ENCODE results near the gene OR5A1. TPM values are rescaled to one million over a fixed set of nuclear protein-coding genes. Genes with fewer than 3 reads are reported as not detected.

OR5A1 gene
- total RNA-seq: not detected
- not detected for polyA plus RNA-seq
- total RNA-seq: not detected

DNA sequence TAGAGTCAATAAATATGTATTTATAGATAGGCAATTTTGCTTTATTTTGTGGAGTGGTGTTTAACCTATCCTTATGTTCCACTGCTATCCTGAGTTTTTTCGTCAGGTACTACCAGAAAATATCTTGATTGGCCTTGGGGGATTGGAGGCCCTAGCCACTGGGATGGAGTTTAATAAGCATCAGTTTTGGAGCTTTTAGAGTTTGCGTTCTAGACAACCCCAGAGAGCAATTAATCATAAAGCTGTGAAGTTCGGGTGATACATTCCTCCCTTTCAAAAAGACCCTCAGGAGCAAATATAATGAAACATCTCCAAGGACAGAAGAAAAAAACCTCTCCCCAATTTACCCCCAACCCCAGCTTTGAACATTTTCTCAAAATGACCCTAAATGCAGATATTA lies at the start of gene OR5A1:
OR5A1 (plus strand) TSS at position 301 of the 400 bp plus-strand sequence. CDS start 6,700 bp downstream, outside the sequence.
- H3K27me3 ChIP-seq (ENCODE audit: control insufficient read depth in 2 of 2, insufficient read depth in 2 of 2, low read length in 2 of 2): peaks cover 0 to 3% of the 10 kb centered on the region in 2 donors
- peaks cover 0 to 16% (median 9%) of the 10 kb centered on the region in 5 donors for H3K27me3 Mint-ChIP-seq
- intact Hi-C loops (cut with micrococcal nuclease): no loop called here
- H3K27ac Mint-ChIP-seq: no peak within 1 kb of the TSS
- no peak within 1 kb of the TSS for H3K27ac ChIP-seq (ENCODE audit: low read depth, low read length)
- H3K36me3 Mint-ChIP-seq: no peaks in the 10 kb centered on the region
- ChIA-PET CTCF (no interaction called here), POLR2A (no interaction called here)
- no peak within 1 kb of the TSS for H3K4me3 Mint-ChIP-seq
- no peaks in the 10 kb centered on the region for H3K4me1 ChIP-seq (ENCODE audit: control insufficient read depth in 2 of 2, insufficient read depth in 2 of 2, low read length in 2 of 2)
- H3K36me3 ChIP-seq (ENCODE audit: control insufficient read depth in 2 of 3, insufficient read depth in 3 of 3, low read length in 3 of 3): no peaks in the 10 kb centered on the region
- ATAC-seq (no peak), DNase-seq (no peak)
- H3K4me3 ChIP-seq (ENCODE audit: low read length): no peak within 1 kb of the TSS
- H3K4me1 Mint-ChIP-seq: peaks cover 0 to 2% (median 0%) of the 10 kb centered on the region in 7 donors
- H3K9me3 Mint-ChIP-seq: no peaks in the 10 kb centered on the region
- no peaks in the 10 kb centered on the region for H3K9me3 ChIP-seq (ENCODE audit: control insufficient read depth in 2 of 3, low read length in 3 of 3)

DNA sequence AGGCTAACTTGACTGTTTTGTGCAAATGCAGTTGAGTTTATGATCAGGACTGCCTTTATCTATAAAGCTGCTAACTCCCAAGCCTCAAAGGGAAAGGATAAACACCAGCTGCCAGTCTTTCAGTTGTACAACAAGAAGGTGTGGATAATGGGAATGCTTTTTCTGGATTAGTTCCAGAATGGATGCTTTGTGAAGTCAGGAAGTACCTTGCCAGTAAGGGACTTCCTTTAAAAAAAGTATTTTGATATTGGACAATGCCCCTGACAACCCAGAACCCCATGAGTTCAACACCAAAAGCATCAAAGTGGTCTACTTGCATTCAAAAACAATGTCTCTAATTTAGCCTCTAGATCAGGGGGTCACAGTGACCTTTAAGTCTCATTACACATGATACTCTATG lies 42.1 kb upstream of the OR5A1 start:
- Mint-ChIP-seq H3K4me1 (no peaks in the 10 kb centered on the region), H3K27me3 (peaks cover 0 to 28% (median 10%) of the 10 kb centered on the region in 5 donors), H3K4me3 (no peak overlapping the region), H3K9me3 (peaks cover 0 to 5% (median 0%) of the 10 kb centered on the region in 11 donors), H3K36me3 (no peaks in the 10 kb centered on the region), H3K27ac (no peak overlapping the region)
- ATAC-seq (no peak), DNase-seq (no peak)
- H3K27me3 ChIP-seq (ENCODE audit: control insufficient read depth in 2 of 2, insufficient read depth in 2 of 2, low read length in 2 of 2): no peaks in the 10 kb centered on the region
- no peaks in the 10 kb centered on the region for H3K9me3 ChIP-seq (ENCODE audit: control insufficient read depth in 2 of 3, low read length in 3 of 3)
- no peaks in the 10 kb centered on the region for H3K36me3 ChIP-seq (ENCODE audit: control insufficient read depth in 2 of 3, insufficient read depth in 3 of 3, low read length in 3 of 3)
- intact Hi-C loops (cut with micrococcal nuclease): no loop called here
- ChIA-PET CTCF (no interaction called here), POLR2A (no interaction called here)
- H3K4me3 ChIP-seq (ENCODE audit: low read length): no peak overlapping the region
- no peak overlapping the region for H3K27ac ChIP-seq (ENCODE audit: low read depth, low read length)
- no peaks in the 10 kb centered on the region for H3K4me1 ChIP-seq (ENCODE audit: control insufficient read depth in 2 of 2, insufficient read depth in 2 of 2, low read length in 2 of 2)

- H3K9me3 Mint-ChIP-seq: peaks cover 0 to 23% (median 8%) of the 10 kb centered on the region in 11 donors
- intact Hi-C loops (cut with micrococcal nuclease): no loop called here
- DNase-seq: no peak
- Histone ChIP-seq H3K27ac (ENCODE audit: low read depth, low read length) (no peak overlapping the region), H3K4me3 (ENCODE audit: low read length) (no peak overlapping the region), H3K4me1 (ENCODE audit: control insufficient read depth in 2 of 2, insufficient read depth in 2 of 2, low read length in 2 of 2) (no peaks in the 10 kb centered on the region), H3K36me3 (ENCODE audit: control insufficient read depth in 2 of 3, insufficient read depth in 3 of 3, low read length in 3 of 3) (no peaks in the 10 kb centered on the region), H3K27me3 (ENCODE audit: control insufficient read depth in 2 of 2, insufficient read depth in 2 of 2, low read length in 2 of 2) (no peaks in the 10 kb centered on the region), H3K9me3 (ENCODE audit: control insufficient read depth in 2 of 3, low read length in 3 of 3) (peaks cover 0 to 4% (median 0%) of the 10 kb centered on the region in 3 experiments)
- H3K36me3 Mint-ChIP-seq: peaks cover 0 to 5% (median 0%) of the 10 kb centered on the region in 5 donors
- POLR2A ChIA-PET: no interaction called here
- no peaks in the 10 kb centered on the region for H3K4me1 Mint-ChIP-seq
- ATAC-seq: no peak
- CTCF ChIA-PET: no interaction called here
- peaks cover 0 to 13% (median 9%) of the 10 kb centered on the region in 5 donors for H3K27me3 Mint-ChIP-seq
- no peak overlapping the region for H3K27ac Mint-ChIP-seq
- H3K4me3 Mint-ChIP-seq: no peak overlapping the region
Measured at GRCh38 chr11:59400461-59401261, 35.6 kb upstream of the OR5A1 start.

DNA sequence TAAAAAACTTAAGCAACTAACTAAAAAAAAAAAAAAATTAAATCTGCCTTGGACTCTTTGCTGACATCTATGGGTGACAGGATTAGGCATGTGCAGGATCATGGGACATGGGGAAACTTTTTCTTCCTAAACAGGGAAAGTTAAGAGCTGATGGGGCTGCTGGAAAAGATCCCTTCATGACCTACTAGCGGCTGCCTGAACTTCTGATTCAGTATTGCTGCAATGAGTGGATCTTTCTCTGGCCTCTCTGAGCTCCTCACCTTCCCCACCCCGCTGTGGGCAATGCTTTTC lies 35.1 kb upstream of the OR5A1 start:
- POLR2A ChIA-PET: no interaction called here
- no peak for ATAC-seq
- no peak overlapping the region for H3K27ac Mint-ChIP-seq
- no peak overlapping the region for H3K4me3 Mint-ChIP-seq
- no peaks in the 10 kb centered on the region for H3K4me1 Mint-ChIP-seq
- peaks cover 0 to 5% (median 0%) of the 10 kb centered on the region in 5 donors for H3K36me3 Mint-ChIP-seq
- no peaks in the 10 kb centered on the region for H3K36me3 ChIP-seq (ENCODE audit: control insufficient read depth in 2 of 3, insufficient read depth in 3 of 3, low read length in 3 of 3)
- H3K4me3 ChIP-seq (ENCODE audit: low read length): no peak overlapping the region
- peaks cover 0 to 28% (median 9%) of the 10 kb centered on the region in 11 donors for H3K9me3 Mint-ChIP-seq
- H3K27me3 ChIP-seq (ENCODE audit: control insufficient read depth in 2 of 2, insufficient read depth in 2 of 2, low read length in 2 of 2): no peaks in the 10 kb centered on the region
- CTCF ChIA-PET: no interaction called here
- peaks cover 0 to 17% (median 13%) of the 10 kb centered on the region in 5 donors for H3K27me3 Mint-ChIP-seq
- no peaks in the 10 kb centered on the region for H3K4me1 ChIP-seq (ENCODE audit: control insufficient read depth in 2 of 2, insufficient read depth in 2 of 2, low read length in 2 of 2)
- intact Hi-C loops (cut with micrococcal nuclease): no loop called here
- peaks cover 0 to 4% (median 0%) of the 10 kb centered on the region in 3 experiments for H3K9me3 ChIP-seq (ENCODE audit: control insufficient read depth in 2 of 3, low read length in 3 of 3)
- no peak overlapping the region for H3K27ac ChIP-seq (ENCODE audit: low read depth, low read length)
- no peak for DNase-seq

GRCh38 chr11:59403546-59403945 lies 32.7 kb upstream of the OR5A1 start:
- Mint-ChIP-seq H3K4me3 (no peak overlapping the region), H3K27ac (no peak overlapping the region), H3K36me3 (peaks cover 0 to 8% (median 0%) of the 10 kb centered on the region in 5 donors), H3K27me3 (peaks cover 0 to 17% (median 13%) of the 10 kb centered on the region in 5 donors), H3K9me3 (peaks cover 0 to 28% (median 9%) of the 10 kb centered on the region in 11 donors), H3K4me1 (no peaks in the 10 kb centered on the region)
- ChIA-PET CTCF (no interaction called here), POLR2A (interaction anchor here (0.6 kb wide), 1 partner anchor 94 kb away, joined by 3 read pairs; no protein-coding TSS in a partner anchor)
- H3K4me1 ChIP-seq (ENCODE audit: control insufficient read depth in 2 of 2, insufficient read depth in 2 of 2, low read length in 2 of 2): no peaks in the 10 kb centered on the region
- H3K4me3 ChIP-seq (ENCODE audit: low read length): no peak overlapping the region
- no peak overlapping the region for H3K27ac ChIP-seq (ENCODE audit: low read depth, low read length)
- no peak for ATAC-seq
- H3K36me3 ChIP-seq (ENCODE audit: control insufficient read depth in 2 of 3, insufficient read depth in 3 of 3, low read length in 3 of 3): no peaks in the 10 kb centered on the region
- intact Hi-C loops (cut with micrococcal nuclease): no loop called here
- DNase-seq: no peak
- H3K27me3 ChIP-seq (ENCODE audit: control insufficient read depth in 2 of 2, insufficient read depth in 2 of 2, low read length in 2 of 2): no peaks in the 10 kb centered on the region
- peaks cover 0 to 4% (median 0%) of the 10 kb centered on the region in 3 experiments for H3K9me3 ChIP-seq (ENCODE audit: control insufficient read depth in 2 of 3, low read length in 3 of 3)

DNA sequence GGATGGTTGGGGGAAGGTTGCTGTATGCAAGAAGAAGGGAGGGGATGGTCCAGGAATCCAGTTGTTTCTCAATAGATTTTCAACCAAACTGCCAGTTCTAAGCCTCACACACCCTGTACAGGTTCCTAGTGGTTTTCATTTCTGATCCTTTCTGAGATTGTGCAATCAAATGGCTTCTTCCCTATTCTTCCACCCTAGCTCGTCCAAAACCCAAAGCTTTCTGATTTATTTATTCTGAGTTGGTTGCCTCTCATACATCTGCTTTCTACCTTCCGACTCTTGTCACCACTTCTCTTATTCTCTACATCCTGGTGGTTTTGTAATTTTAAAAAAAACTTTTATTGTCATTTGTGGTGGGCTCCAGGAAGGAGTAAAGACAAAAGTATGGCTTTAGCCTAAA lies 22.6 kb upstream of the OR5A1 start:
- H3K27ac Mint-ChIP-seq: no peak overlapping the region
- ChIA-PET POLR2A (no interaction called here), CTCF (no interaction called here)
- H3K9me3 Mint-ChIP-seq: peaks cover 0 to 25% (median 6%) of the 10 kb centered on the region in 11 donors
- peaks cover 0 to 12% (median 5%) of the 10 kb centered on the region in 7 donors for H3K4me1 Mint-ChIP-seq
- H3K27me3 ChIP-seq (ENCODE audit: control insufficient read depth in 2 of 2, insufficient read depth in 2 of 2, low read length in 2 of 2): no peaks in the 10 kb centered on the region
- H3K9me3 ChIP-seq (ENCODE audit: control insufficient read depth in 2 of 3, low read length in 3 of 3): no peaks in the 10 kb centered on the region
- peaks cover 0 to 7% (median 0%) of the 10 kb centered on the region in 5 donors for H3K36me3 Mint-ChIP-seq
- peaks cover 16 to 44% (median 31%) of the 10 kb centered on the region in 5 donors for H3K27me3 Mint-ChIP-seq
- H3K36me3 ChIP-seq (ENCODE audit: control insufficient read depth in 2 of 3, insufficient read depth in 3 of 3, low read length in 3 of 3): no peaks in the 10 kb centered on the region
- intact Hi-C loops (cut with micrococcal nuclease): no loop called here
- no peak for ATAC-seq
- no peak overlapping the region for H3K4me3 Mint-ChIP-seq
- H3K4me3 ChIP-seq (ENCODE audit: low read length): no peak overlapping the region
- no peak overlapping the region for H3K27ac ChIP-seq (ENCODE audit: low read depth, low read length)
- no peak for DNase-seq
- H3K4me1 ChIP-seq (ENCODE audit: control insufficient read depth in 2 of 2, insufficient read depth in 2 of 2, low read length in 2 of 2): no peaks in the 10 kb centered on the region

DNA sequence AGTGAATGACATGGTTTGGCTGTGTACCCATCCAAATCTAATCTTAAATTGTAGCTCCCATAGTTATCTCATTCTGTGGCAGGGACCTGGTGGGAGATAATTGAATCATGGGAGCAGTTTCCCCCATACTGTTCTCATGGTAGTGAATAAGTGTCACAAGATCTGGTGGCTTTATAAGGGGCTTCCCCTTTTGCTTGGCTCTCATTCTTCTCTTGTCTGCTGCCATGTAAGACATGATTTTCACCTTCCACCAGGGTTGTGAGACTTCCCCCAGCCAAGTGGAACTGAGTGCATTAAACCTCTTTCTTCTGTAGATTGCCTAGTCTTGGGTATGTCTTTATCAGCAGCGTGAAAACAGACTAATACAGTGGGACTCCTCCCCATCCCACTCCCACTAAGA lies 21.2 kb upstream of the OR5A1 start:
- H3K4me1 Mint-ChIP-seq: peaks cover 0 to 12% (median 5%) of the 10 kb centered on the region in 7 donors
- no peak for DNase-seq
- H3K27me3 Mint-ChIP-seq: peaks cover 16 to 58% (median 34%) of the 10 kb centered on the region in 5 donors
- CTCF ChIA-PET: no interaction called here
- no peaks in the 10 kb centered on the region for H3K9me3 ChIP-seq (ENCODE audit: control insufficient read depth in 2 of 3, low read length in 3 of 3)
- H3K27ac Mint-ChIP-seq: no peak overlapping the region
- H3K36me3 Mint-ChIP-seq: peaks cover 0 to 4% (median 0%) of the 10 kb centered on the region in 5 donors
- H3K27ac ChIP-seq (ENCODE audit: low read depth, low read length): no peak overlapping the region
- no peak overlapping the region for H3K4me3 ChIP-seq (ENCODE audit: low read length)
- H3K9me3 Mint-ChIP-seq: peaks cover 0 to 12% (median 5%) of the 10 kb centered on the region in 11 donors
- intact Hi-C loops (cut with micrococcal nuclease): no loop called here
- no peaks in the 10 kb centered on the region for H3K36me3 ChIP-seq (ENCODE audit: control insufficient read depth in 2 of 3, insufficient read depth in 3 of 3, low read length in 3 of 3)
- no peaks in the 10 kb centered on the region for H3K27me3 ChIP-seq (ENCODE audit: control insufficient read depth in 2 of 2, insufficient read depth in 2 of 2, low read length in 2 of 2)
- H3K4me3 Mint-ChIP-seq: no peak overlapping the region
- POLR2A ChIA-PET: no interaction called here
- H3K4me1 ChIP-seq (ENCODE audit: control insufficient read depth in 2 of 2, insufficient read depth in 2 of 2, low read length in 2 of 2): no peaks in the 10 kb centered on the region
- no peak for ATAC-seq
